H9 (cell line): ENCODE results near the gene KIZ. TPM values are rescaled to one million over a fixed set of nuclear protein-coding genes. Genes with fewer than 3 reads are reported as not detected.

Experiments
- DNase-seq: peaks from one replicate; pipeline ENCODE4 v3.0.0-alpha.2; 2017
- H2AFZ ChIP-seq: one replicate; pipeline ENCODE4 v1.6.1; 2013; ENCODE audit warnings: mild to moderate bottlenecking, low read length, control low read depth, moderate library complexity
- H2AK5ac ChIP-seq: 2 replicates; pipeline ENCODE4 v1.6.1; 2013; ENCODE audit warnings: low read length, control low read depth, mixed read lengths; ENCODE audit not compliant: insufficient read length
- H2BK120ac ChIP-seq: one replicate; pipeline ENCODE4 v1.6.1; 2013; ENCODE audit warnings: low read depth, mild to moderate bottlenecking, low read length, control low read depth, inconsistent platforms; ENCODE audit not compliant: poor library complexity, severe bottlenecking
- H2BK12ac ChIP-seq: 2 replicates; pipeline ENCODE4 v1.6.1; 2013; ENCODE audit warnings: low read length, control low read depth, mixed read lengths, low read depth; ENCODE audit not compliant: insufficient read length
- H2BK15ac ChIP-seq: 2 replicates; pipeline ENCODE4 v1.6.1; 2013; ENCODE audit warnings: low read depth, low read length, control low read depth
- H2BK20ac ChIP-seq: one replicate; pipeline ENCODE4 v1.6.1; 2013; ENCODE audit warnings: low read depth, mild to moderate bottlenecking, low read length, control low read depth, inconsistent platforms; ENCODE audit not compliant: poor library complexity, severe bottlenecking
- H2BK5ac ChIP-seq: 2 replicates; pipeline ENCODE4 v1.6.1; 2013; ENCODE audit warnings: low read length, control low read depth, mixed read lengths; ENCODE audit not compliant: insufficient read length
- H3K14ac ChIP-seq: 2 replicates; pipeline ENCODE4 v1.6.1; 2013; ENCODE audit warnings: low read length, control low read depth; ENCODE audit not compliant: insufficient read depth
- H3K18ac ChIP-seq: 2 replicates; pipeline ENCODE4 v1.6.1; 2013; ENCODE audit warnings: low read depth, mild to moderate bottlenecking, mixed read lengths, low read length, control low read depth; ENCODE audit not compliant: insufficient read length
- H3K23ac ChIP-seq: 2 replicates; pipeline ENCODE4 v1.6.1; 2013; ENCODE audit warnings: low read length, control low read depth, mixed read lengths, low read depth; ENCODE audit not compliant: insufficient read length
- H3K23me2 ChIP-seq: 2 replicates; pipeline ENCODE4 v1.6.1; 2013; ENCODE audit warnings: low read depth, mild to moderate bottlenecking, mixed read lengths, low read length, control low read depth; ENCODE audit not compliant: insufficient read length, poor library complexity, severe bottlenecking
- H3K27ac ChIP-seq: 2 replicates; pipeline ENCODE4 v1.5.1; 2013; ENCODE audit warnings: low read length, control low read depth, mixed read lengths, low read depth; ENCODE audit not compliant: insufficient read length
- H3K27me3 ChIP-seq: 2 replicates; pipeline ENCODE4 v1.6.1; 2013; ENCODE audit warnings: low read length, control low read depth, inconsistent platforms; ENCODE audit not compliant: insufficient read depth
- H3K4ac ChIP-seq: 2 replicates; pipeline ENCODE4 v1.6.1; 2013; ENCODE audit warnings: low read depth, mild to moderate bottlenecking, control low read depth, inconsistent platforms, low read length, moderate library complexity
- H3K4me1 ChIP-seq: 2 replicates; pipeline ENCODE4 v1.6.1; 2013; ENCODE audit warnings: low read length, control low read depth, inconsistent platforms; ENCODE audit not compliant: insufficient read depth
- H3K4me2 ChIP-seq: 2 replicates; pipeline ENCODE4 v1.6.1; 2013; ENCODE audit warnings: low read length, control low read depth, mixed read lengths; ENCODE audit not compliant: insufficient read length, insufficient read depth
- H3K56ac ChIP-seq: 2 replicates; pipeline ENCODE4 v1.6.1; 2013; ENCODE audit warnings: low read depth, mild to moderate bottlenecking, mixed read lengths, low read length, control low read depth; ENCODE audit not compliant: insufficient read length
- H3K79me1 ChIP-seq: 2 replicates; pipeline ENCODE4 v1.6.1; 2013; ENCODE audit warnings: low read depth, mild to moderate bottlenecking, moderate library complexity, low read length, control low read depth, inconsistent platforms; ENCODE audit not compliant: insufficient read depth, poor library complexity, severe bottlenecking
- H3K79me2 ChIP-seq: 2 replicates; pipeline ENCODE4 v1.6.1; 2013; ENCODE audit warnings: low read length, control low read depth, inconsistent platforms; ENCODE audit not compliant: insufficient read depth
- H3K9ac ChIP-seq: 2 replicates; pipeline ENCODE4 v1.6.1; 2013; ENCODE audit warnings: low read length, control low read depth, mixed read lengths; ENCODE audit not compliant: insufficient read length; ENCODE audit errors: extremely low read depth
- H3K9me3 ChIP-seq: one replicate; pipeline ENCODE4 v1.6.1; 2013; ENCODE audit warnings: low read depth, low read length, inconsistent platforms; ENCODE audit not compliant: control insufficient read depth
- H3T11ph ChIP-seq: one replicate; pipeline ENCODE4 v1.6.1; 2013; ENCODE audit warnings: mild to moderate bottlenecking, low read length, control low read depth, inconsistent platforms
- H4K20me1 ChIP-seq: one replicate; pipeline ENCODE4 v1.6.1; 2013; ENCODE audit not compliant: control insufficient read depth, insufficient read length, insufficient read depth
- H4K5ac ChIP-seq: 2 replicates; pipeline ENCODE4 v1.6.1; 2013; ENCODE audit warnings: low read depth, mild to moderate bottlenecking, mixed read lengths, low read length, control low read depth; ENCODE audit not compliant: insufficient read length
- H4K8ac ChIP-seq: replicated peaks from 2 replicates; pipeline ENCODE4 v1.6.1; 2013; ENCODE audit warnings: low read length, control low read depth, mixed read lengths, low read depth; ENCODE audit not compliant: insufficient read length
- H4K91ac ChIP-seq: 2 replicates; pipeline ENCODE4 v1.6.1; 2013; ENCODE audit warnings: low read depth, mild to moderate bottlenecking, moderate library complexity, mixed read lengths, low read length, control low read depth; ENCODE audit not compliant: insufficient read length
- H3K27ac Mint-ChIP-seq, 3 experiments: 2 replicates in 2 of 3; 3 replicates in 1 of 3; pipeline ENCODE4 v1.8.0; 2020 to 2021; ENCODE audit warnings: mixed read lengths in 3 of 3, mild to moderate bottlenecking in 1 of 3, moderate library complexity in 1 of 3
- H3K27me3 Mint-ChIP-seq: 2 replicates; pipeline ENCODE4 v1.8.0; 2021; ENCODE audit warnings: low read depth, mild to moderate bottlenecking, moderate library complexity, mixed read lengths
- H3K36me3 Mint-ChIP-seq, 3 experiments: 2 replicates in 2 of 3; 3 replicates in 1 of 3; pipeline ENCODE4 v1.8.0; 2020 to 2021; ENCODE audit warnings: low read depth in 3 of 3, mixed read lengths in 3 of 3; ENCODE audit not compliant: insufficient read depth in 1 of 3
- H3K4me1 Mint-ChIP-seq, 2 experiments: 2 replicates each; pipeline ENCODE4 v1.8.0; 2020; ENCODE audit warnings: mixed read lengths in 2 of 2
- H3K4me3 Mint-ChIP-seq, 2 experiments: 2 replicates in 1 of 2; 3 replicates in 1 of 2; pipeline ENCODE4 v1.8.0; 2020 to 2021; ENCODE audit warnings: mild to moderate bottlenecking in 2 of 2, mixed read lengths in 2 of 2, moderate library complexity in 1 of 2
- H3K9me3 Mint-ChIP-seq, 2 experiments: 2 replicates in 1 of 2; 3 replicates in 1 of 2; pipeline ENCODE4 v1.8.0; 2020; ENCODE audit warnings: mild to moderate bottlenecking in 2 of 2, mixed read lengths in 2 of 2, moderate library complexity in 1 of 2
- WGBS: extraction: QIAGEN DNeasy Blood & Tissue Kit; methylation state at CpG from one replicate; pipeline ENCODE4 v1.1.7; 2013; ENCODE audit warnings: missing lambda C conversion rate, low lambda C conversion rate, mixed read lengths; ENCODE audit not compliant: insufficient read length; ENCODE audit errors: extremely low coverage; 5-methylcytosine and 5-hydroxymethylcytosine counted together
- total RNA-seq: library from RNA; stranded (reverse); gene quantifications from 2 replicates; pipeline ENCODE4 v1.2.1, GENCODE V29; 2021
- TF ChIP-seq, protein P1 (sequence below): fragments of 200-600 bp; sonication (generic); conservative IDR thresholded peaks from 3 replicates; pipeline ENCODE4 v1.8.0; 2021; ENCODE audit warnings: antibody characterized with exemption, mild to moderate bottlenecking

KIZ gene
- total RNA-seq, 1 experiment from 2014 or later = 29.3 TPM

DNA sequence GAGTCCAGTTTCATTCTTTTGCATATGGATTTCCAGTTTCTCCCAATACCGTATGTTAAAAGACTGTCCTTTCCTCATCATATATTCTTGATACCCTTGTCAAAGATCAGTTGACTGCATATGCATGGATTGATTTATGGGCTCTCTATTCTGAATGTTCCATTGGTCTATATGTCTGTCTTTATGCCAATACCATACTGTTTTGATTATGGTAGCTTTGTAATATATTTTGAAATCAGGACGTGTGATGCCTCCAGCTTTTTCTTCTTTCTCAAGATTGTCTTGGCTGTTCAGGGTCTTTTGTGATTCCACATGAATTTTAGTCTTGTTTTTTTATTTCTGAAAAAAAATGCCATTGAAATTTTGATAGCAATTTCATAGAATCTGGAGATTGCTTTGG, 51.9 kb downstream of the KIZ start:
- H3K4me3 Mint-ChIP-seq = no peak overlapping the region
- no CpG with 5 or more reads among the region's 2 CpGs for WGBS

More for the DNA sequence above, 51.9 kb downstream of the KIZ start:
- Histone ChIP-seq H3K27ac (no peak overlapping the region), H2AK5ac (no peak overlapping the region), H2BK15ac (no peak overlapping the region), H3K9me3 (no peaks in the 10 kb centered on the region), H2BK12ac (no peak overlapping the region), H3K18ac (no peak overlapping the region), H3K14ac (no peak overlapping the region), H3K9ac (no peak overlapping the region), H2AFZ (no peak overlapping the region), H3T11ph (no peak overlapping the region), H2BK20ac (no peak overlapping the region), H4K20me1 (no peaks in the 10 kb centered on the region), H3K56ac (no peak overlapping the region), H3K4ac (no peak overlapping the region), H3K23me2 (no peaks in the 10 kb centered on the region), H2BK120ac (no peak overlapping the region), H4K91ac (no peak overlapping the region), H3K4me2 (no peak overlapping the region), H3K23ac (no peak overlapping the region), H4K5ac (no peak overlapping the region), H2BK5ac (no peak overlapping the region), H3K4me1 (peaks cover 14% of the 10 kb centered on the region; the same call in 1 of the 2 replicates), H3K27me3 (no peaks in the 10 kb centered on the region), H4K8ac (no peak overlapping the region), H3K79me1 (no peaks in the 10 kb centered on the region), H3K79me2 (no peaks in the 10 kb centered on the region)
- H3K9me3 Mint-ChIP-seq = peaks cover 10 to 17% of the 10 kb centered on the region in 2 experiments
- peaks cover 13 to 29% (median 16%) of the 10 kb centered on the region in 3 experiments for H3K36me3 Mint-ChIP-seq
- H3K4me1 Mint-ChIP-seq = peaks cover 47 to 50% of the 10 kb centered on the region in 2 experiments
- no peaks in the 10 kb centered on the region for H3K27me3 Mint-ChIP-seq
- TF ChIP-seq, protein P1, sequence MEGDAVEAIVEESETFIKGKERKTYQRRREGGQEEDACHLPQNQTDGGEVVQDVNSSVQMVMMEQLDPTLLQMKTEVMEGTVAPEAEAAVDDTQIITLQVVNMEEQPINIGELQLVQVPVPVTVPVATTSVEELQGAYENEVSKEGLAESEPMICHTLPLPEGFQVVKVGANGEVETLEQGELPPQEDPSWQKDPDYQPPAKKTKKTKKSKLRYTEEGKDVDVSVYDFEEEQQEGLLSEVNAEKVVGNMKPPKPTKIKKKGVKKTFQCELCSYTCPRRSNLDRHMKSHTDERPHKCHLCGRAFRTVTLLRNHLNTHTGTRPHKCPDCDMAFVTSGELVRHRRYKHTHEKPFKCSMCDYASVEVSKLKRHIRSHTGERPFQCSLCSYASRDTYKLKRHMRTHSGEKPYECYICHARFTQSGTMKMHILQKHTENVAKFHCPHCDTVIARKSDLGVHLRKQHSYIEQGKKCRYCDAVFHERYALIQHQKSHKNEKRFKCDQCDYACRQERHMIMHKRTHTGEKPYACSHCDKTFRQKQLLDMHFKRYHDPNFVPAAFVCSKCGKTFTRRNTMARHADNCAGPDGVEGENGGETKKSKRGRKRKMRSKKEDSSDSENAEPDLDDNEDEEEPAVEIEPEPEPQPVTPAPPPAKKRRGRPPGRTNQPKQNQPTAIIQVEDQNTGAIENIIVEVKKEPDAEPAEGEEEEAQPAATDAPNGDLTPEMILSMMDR = no peak
- H3K27ac Mint-ChIP-seq = no peak overlapping the region
- DNase-seq = no peak
